Measurements from ENCODE around the gene TMEM236.
A peak's percentile ranks its signal among the peaks of the same experiment; 100 is the strongest.

TMEM236 gene

DNA sequence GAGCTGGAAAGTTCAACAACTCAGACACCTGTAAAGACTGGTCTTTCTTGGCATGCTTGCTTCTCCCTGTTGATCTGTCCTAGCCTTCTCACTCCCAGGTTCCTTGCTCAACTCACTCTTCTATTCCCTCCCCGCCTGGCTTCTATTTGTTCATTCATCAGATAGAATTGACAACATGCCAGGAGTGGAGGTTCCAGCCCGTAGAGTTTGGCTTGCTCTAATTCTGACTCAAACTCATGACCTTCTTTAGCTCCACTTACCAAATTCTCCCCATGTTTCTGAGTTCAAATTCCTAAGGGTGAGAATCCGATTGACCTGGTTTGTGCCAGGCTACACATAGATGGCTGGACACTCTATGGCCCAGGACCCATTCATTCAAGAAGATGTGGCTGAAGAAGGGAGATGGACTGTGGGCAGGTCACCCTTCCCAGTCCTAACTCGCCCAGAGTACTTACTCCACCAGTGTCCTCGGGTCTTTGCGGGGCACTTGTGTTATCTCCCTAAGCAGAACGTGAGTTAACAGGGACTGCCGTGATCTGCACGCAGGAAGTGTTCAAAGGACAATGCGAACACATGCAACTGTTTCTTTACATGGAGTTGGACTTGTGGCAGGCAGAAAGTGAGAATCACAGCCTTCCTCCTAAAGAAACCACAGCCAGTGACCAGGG is 4.0 kb upstream of the TMEM236 start:
- Mint-ChIP-seq H3K4me1 (no peaks in the 10 kb centered on the region), H3K27ac (ENCODE audit: low read depth) (no peak overlapping the region), H3K27me3 (no peaks in the 10 kb centered on the region), H3K36me3 (ENCODE audit: insufficient read depth) (peaks cover 5% of the 10 kb centered on the region), H3K9me3 (no peaks in the 10 kb centered on the region), H3K4me3 (no peak overlapping the region)
- DNase-seq (ENCODE audit: low spot score in 2 of 2), result no peak
- no peak for ATAC-seq (replicated peaks; ENCODE audit: extremely low read depth, poor library complexity, severe bottlenecking)

DNA sequence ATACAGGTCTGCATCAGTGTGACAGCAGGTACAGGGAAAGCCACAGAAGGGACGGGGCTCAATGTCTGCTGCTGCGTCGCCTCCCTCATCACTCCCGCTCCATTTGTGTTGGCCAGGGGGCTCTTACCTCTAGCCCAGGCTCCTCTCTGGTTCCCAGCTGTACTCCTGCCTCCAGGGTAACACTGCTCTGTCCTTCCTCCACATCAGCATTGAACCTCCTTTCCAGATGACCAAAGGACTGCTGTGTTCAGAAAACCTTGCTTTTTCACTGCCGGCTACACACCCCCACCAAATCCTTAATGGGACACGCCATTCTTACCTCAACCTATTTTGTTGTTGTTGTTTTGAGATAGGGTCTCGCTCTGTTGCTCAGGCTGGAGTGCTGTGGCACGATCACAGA is 2.1 kb upstream of the TMEM236 start:
- no peaks in the 10 kb centered on the region for H3K27me3 Mint-ChIP-seq
- H3K4me3 Mint-ChIP-seq, result no peak overlapping the region
- no peaks in the 10 kb centered on the region for H3K4me1 Mint-ChIP-seq
- ATAC-seq (replicated peaks; ENCODE audit: extremely low read depth, poor library complexity, severe bottlenecking) (no peak), DNase-seq (ENCODE audit: low spot score in 2 of 2) (no peak)
- H3K9me3 Mint-ChIP-seq, result no peaks in the 10 kb centered on the region
- no peak overlapping the region for H3K27ac Mint-ChIP-seq (ENCODE audit: low read depth)
- peaks cover 5% of the 10 kb centered on the region for H3K36me3 Mint-ChIP-seq (ENCODE audit: insufficient read depth)

DNA sequence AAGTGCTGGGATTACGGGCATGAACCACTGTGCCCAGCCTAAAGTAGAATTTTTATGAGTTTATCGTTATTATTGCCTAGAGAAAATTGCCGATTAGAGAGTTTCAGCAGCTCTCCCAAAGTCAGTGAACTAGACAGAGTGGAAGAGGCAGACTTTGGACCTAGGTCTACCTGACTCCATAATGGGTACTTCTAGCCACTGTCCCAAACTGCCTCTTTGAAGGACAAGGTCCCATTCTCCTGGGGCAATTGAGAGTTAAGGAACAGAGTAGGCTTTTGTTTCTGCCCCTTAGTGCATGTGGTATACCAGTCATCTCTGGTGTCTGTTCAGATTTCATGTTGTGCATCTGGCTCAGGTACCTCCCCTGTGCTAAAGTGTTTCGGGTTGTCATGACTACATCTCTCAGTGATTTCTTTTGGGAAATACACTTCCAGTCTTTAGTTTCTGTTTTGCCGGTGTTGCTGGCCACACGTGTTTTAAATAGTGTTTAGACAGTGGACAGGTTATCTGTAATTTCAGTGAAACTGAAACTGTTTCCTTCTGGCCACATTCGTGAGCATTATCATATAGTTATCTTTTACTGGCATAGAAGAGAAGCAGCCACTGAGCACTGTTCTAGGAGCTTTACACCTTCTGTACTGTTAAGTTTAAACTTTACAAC is 4.7 kb downstream of the TMEM236 start:
- Mint-ChIP-seq H3K27me3 (no peaks in the 10 kb centered on the region), H3K27ac (ENCODE audit: low read depth) (no peak overlapping the region), H3K36me3 (ENCODE audit: insufficient read depth) (no peaks in the 10 kb centered on the region), H3K9me3 (no peaks in the 10 kb centered on the region), H3K4me1 (no peaks in the 10 kb centered on the region), H3K4me3 (no peak overlapping the region)
- ATAC-seq (replicated peaks; ENCODE audit: extremely low read depth, poor library complexity, severe bottlenecking) (peak; percentile 28), DNase-seq (ENCODE audit: low spot score in 2 of 2) (no peak)

DNA sequence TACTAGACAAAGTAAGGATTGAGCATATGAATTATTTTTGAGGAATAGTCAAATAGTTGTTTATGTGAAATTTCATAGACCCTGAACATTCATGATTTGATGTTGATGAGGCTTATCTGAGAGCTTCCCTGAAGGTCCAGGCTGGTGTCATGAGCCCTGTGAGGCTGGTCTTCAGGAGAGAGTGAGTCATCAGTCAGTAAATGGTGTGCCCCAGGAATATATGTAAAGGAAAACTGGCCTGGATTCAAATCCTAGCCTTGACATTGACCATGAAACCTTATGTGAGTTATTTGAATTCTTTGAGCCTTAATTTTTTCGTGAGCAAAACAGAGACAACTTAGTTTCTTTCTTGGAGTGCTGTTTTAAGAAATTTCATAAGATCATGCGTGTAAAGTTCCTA is 6.2 kb downstream of the TMEM236 start:
- no peak overlapping the region for H3K27ac Mint-ChIP-seq (ENCODE audit: low read depth)
- no peaks in the 10 kb centered on the region for H3K4me1 Mint-ChIP-seq
- ATAC-seq (replicated peaks; ENCODE audit: extremely low read depth, poor library complexity, severe bottlenecking), result no peak
- no peaks in the 10 kb centered on the region for H3K27me3 Mint-ChIP-seq
- DNase-seq (ENCODE audit: low spot score in 2 of 2), result no peak
- no peak overlapping the region for H3K4me3 Mint-ChIP-seq
- no peaks in the 10 kb centered on the region for H3K36me3 Mint-ChIP-seq (ENCODE audit: insufficient read depth)
- H3K9me3 Mint-ChIP-seq, result no peaks in the 10 kb centered on the region

DNA sequence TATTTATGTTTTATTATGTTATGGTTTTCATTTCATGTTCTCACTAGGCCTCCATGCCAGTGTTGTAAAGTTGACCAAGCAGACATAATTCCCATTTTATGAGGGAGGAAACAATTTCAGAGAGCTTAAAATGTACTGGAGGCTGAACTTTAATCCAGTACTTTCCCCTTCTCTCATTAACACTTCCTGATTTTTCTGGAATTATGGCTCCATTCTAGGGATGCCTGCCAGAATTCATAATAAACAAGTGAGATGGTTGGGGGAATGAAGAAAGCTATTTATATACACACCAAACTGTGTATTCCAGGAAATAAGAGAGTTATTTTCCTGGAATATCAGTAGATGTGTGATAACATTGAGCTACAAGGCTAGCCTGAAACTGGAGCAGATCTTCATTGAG is 6.9 kb downstream of the TMEM236 start:
- no peak for ATAC-seq (replicated peaks; ENCODE audit: extremely low read depth, poor library complexity, severe bottlenecking)
- Mint-ChIP-seq H3K4me3 (no peak overlapping the region), H3K4me1 (no peaks in the 10 kb centered on the region), H3K27ac (ENCODE audit: low read depth) (no peak overlapping the region), H3K36me3 (ENCODE audit: insufficient read depth) (no peaks in the 10 kb centered on the region), H3K27me3 (no peaks in the 10 kb centered on the region), H3K9me3 (no peaks in the 10 kb centered on the region)
- no peak for DNase-seq (ENCODE audit: low spot score in 2 of 2)

DNA sequence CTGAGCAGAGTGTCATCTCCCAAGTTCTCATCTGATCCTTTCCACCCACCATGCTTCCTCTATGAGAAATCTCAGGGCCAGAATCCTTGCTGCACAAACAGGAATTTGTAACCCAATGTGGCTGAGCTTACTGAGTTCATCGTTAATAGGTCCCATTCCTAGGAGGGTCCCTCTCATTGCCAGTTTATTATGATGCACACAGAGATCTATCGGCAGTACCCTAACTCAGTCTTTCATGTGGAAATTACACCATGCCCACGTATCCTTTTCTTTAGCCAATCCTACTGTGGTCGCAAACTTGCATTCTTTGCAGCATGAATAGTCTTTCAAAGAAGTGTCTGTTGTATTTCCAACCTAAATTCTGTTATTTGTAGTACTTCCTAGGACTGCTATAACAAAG is 12.1 kb downstream of the TMEM236 start:
- H3K27ac Mint-ChIP-seq (ENCODE audit: low read depth), result no peak overlapping the region
- ATAC-seq (replicated peaks; ENCODE audit: extremely low read depth, poor library complexity, severe bottlenecking) (no peak), DNase-seq (ENCODE audit: low spot score in 2 of 2) (no peak)
- H3K4me3 Mint-ChIP-seq, result no peak overlapping the region
- H3K36me3 Mint-ChIP-seq (ENCODE audit: insufficient read depth), result no peaks in the 10 kb centered on the region
- peaks cover 28% of the 10 kb centered on the region for H3K27me3 Mint-ChIP-seq
- H3K9me3 Mint-ChIP-seq, result no peaks in the 10 kb centered on the region
- no peaks in the 10 kb centered on the region for H3K4me1 Mint-ChIP-seq

DNA sequence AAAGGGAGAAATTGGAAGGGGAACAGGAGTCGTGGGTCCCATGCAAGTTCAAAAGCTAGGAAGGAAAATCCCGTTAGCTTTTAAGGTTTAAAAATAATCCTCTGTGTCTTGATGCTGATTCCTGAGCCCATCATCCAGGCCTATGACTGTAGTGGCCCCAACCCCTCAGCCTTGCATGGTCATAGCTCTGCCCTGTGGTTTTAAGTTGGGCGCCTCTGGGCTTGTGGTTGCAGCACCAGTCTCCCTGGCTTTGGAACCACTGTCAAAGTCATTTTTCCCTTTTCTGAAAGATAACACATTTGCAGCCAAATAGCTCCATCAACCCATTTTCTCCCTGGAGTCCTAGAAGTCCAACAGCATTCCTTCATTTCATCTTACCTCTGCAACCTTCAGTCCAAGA is 13.6 kb downstream of the TMEM236 start:
- H3K4me3 Mint-ChIP-seq, result no peak overlapping the region

DNA sequence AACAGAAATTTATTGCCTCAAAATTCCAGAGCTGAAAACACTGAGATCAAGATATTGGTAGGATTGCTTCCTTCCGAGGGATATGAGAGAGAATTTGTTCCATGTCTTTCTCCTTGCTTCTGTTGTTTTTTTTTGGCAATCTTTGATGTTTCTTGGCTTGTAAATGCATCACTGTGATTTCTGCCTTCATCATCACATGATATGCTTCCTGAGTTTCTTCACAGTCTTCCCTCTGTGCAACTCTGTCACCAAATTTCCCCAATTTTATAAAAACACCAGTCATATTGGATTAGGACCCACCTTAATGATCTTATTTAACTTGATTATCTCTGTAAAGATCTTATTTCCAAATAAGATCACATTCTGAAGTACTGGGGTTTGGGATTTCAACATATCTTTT is 14.7 kb downstream of the TMEM236 start:
- no peak overlapping the region for H3K27ac Mint-ChIP-seq (ENCODE audit: low read depth)
- no peak for DNase-seq (ENCODE audit: low spot score in 2 of 2)

More for the DNA sequence above, 13.6 kb downstream of the TMEM236 start:
- Mint-ChIP-seq H3K27ac (ENCODE audit: low read depth) (no peak overlapping the region), H3K27me3 (peaks cover 35% of the 10 kb centered on the region), H3K4me1 (no peaks in the 10 kb centered on the region), H3K9me3 (no peaks in the 10 kb centered on the region), H3K36me3 (ENCODE audit: insufficient read depth) (no peaks in the 10 kb centered on the region)
- no peak for ATAC-seq (replicated peaks; ENCODE audit: extremely low read depth, poor library complexity, severe bottlenecking)
- no peak for DNase-seq (ENCODE audit: low spot score in 2 of 2)

DNA sequence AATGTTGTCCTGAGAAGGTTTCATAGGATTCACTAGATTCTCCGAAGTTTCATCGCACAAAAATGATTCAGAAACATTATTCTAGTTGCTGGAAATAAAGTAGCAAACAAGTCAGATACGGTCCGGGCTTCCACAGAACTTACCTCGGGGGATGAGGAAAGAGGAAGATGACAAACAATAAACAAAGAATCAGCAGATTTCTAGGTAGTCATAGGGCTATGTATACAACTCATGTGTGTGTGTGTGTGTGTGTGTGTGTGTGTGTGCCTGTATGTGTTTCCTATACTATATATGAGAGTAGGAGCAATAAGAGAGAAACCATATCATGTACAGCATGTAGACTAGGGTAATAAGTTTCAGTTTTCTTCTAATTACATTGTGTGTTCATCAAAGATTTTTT is 16.5 kb downstream of the TMEM236 start:
- no peaks in the 10 kb centered on the region for H3K9me3 Mint-ChIP-seq
- H3K27me3 Mint-ChIP-seq, result peaks cover 35% of the 10 kb centered on the region
- H3K4me3 Mint-ChIP-seq, result no peak overlapping the region
- H3K4me1 Mint-ChIP-seq, result no peaks in the 10 kb centered on the region
- ATAC-seq (replicated peaks; ENCODE audit: extremely low read depth, poor library complexity, severe bottlenecking) (no peak), DNase-seq (ENCODE audit: low spot score in 2 of 2) (no peak)
- no peak overlapping the region for H3K27ac Mint-ChIP-seq (ENCODE audit: low read depth)
- H3K36me3 Mint-ChIP-seq (ENCODE audit: insufficient read depth), result no peaks in the 10 kb centered on the region

More for the DNA sequence above, 14.7 kb downstream of the TMEM236 start:
- no peaks in the 10 kb centered on the region for H3K9me3 Mint-ChIP-seq
- H3K27me3 Mint-ChIP-seq, result peaks cover 35% of the 10 kb centered on the region
- H3K4me1 Mint-ChIP-seq, result no peaks in the 10 kb centered on the region
- ATAC-seq (replicated peaks; ENCODE audit: extremely low read depth, poor library complexity, severe bottlenecking), result no peak
- no peak overlapping the region for H3K4me3 Mint-ChIP-seq
- no peaks in the 10 kb centered on the region for H3K36me3 Mint-ChIP-seq (ENCODE audit: insufficient read depth)

DNA sequence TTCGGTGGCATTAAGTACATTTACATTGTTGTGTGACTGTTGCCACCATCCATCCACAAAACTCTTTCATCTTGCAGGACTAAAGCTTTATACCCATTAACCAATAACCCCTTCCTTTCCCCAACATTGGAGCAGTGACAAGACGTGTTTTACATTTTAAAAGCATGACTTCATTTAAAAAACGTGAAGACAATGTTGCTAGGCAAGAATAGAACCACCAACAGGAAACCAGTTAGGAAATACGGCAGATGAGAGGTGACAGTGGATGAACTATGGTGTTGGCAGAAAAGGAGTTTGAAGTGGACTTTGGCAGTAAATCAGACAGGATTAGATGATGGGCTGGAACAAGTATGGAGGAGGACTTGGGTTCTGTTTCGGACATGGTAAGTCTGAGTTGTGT is 17.0 kb downstream of the TMEM236 start:
- no peak for DNase-seq (ENCODE audit: low spot score in 2 of 2)

DNA sequence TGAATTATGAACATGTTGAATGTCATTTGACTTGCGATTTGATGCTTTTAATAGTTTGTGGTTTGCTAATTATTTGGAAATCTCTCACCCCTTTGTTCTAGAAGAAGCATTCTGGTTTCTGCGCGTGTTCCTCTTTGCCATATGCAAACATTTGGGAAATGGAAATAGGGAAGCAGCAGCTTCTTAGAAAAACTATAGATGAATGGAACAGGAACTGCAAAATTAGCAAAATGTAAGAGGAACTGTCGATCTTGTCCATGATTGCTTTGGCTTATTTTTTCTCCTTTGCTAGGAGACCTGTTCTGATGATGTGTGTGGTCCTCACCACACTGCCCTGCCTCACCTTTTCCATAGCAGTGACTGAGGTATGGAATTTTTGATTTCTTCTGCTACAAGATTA is 19.0 kb downstream of the TMEM236 start:
- Mint-ChIP-seq H3K9me3 (no peaks in the 10 kb centered on the region), H3K36me3 (ENCODE audit: insufficient read depth) (no peaks in the 10 kb centered on the region), H3K27ac (ENCODE audit: low read depth) (no peak overlapping the region), H3K4me3 (no peak overlapping the region), H3K27me3 (peaks cover 23% of the 10 kb centered on the region), H3K4me1 (no peaks in the 10 kb centered on the region)
- DNase-seq (ENCODE audit: low spot score in 2 of 2), result no peak
- no peak for ATAC-seq (replicated peaks; ENCODE audit: extremely low read depth, poor library complexity, severe bottlenecking)

More for the DNA sequence above, 17.0 kb downstream of the TMEM236 start:
- peaks cover 35% of the 10 kb centered on the region for H3K27me3 Mint-ChIP-seq
- H3K9me3 Mint-ChIP-seq, result no peaks in the 10 kb centered on the region
- H3K4me3 Mint-ChIP-seq, result no peak overlapping the region
- H3K4me1 Mint-ChIP-seq, result no peaks in the 10 kb centered on the region
- ATAC-seq (replicated peaks; ENCODE audit: extremely low read depth, poor library complexity, severe bottlenecking), result no peak
- no peaks in the 10 kb centered on the region for H3K36me3 Mint-ChIP-seq (ENCODE audit: insufficient read depth)
- no peak overlapping the region for H3K27ac Mint-ChIP-seq (ENCODE audit: low read depth)

DNA sequence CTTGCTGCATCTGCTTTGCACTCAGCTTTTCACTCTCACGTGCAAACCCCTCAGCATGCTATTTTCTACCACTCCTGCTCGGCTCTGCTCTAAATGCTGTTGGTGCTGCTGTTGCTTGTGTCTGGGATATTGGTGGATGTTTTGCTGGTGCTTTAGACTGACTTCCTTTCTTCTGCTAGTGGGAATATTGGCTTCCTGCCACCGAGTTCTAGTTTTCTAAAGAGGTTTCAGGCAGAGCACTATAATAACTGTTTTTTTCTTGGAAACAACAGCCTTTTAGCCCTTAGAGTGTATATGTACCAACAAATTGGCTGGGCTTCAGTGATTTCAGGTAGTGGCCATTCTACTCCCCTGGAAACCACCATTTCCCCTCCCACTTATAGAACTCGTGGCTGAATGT is 27.8 kb downstream of the TMEM236 start:
- Mint-ChIP-seq H3K4me1 (no peaks in the 10 kb centered on the region), H3K27me3 (peaks cover 17% of the 10 kb centered on the region), H3K27ac (ENCODE audit: low read depth) (no peak overlapping the region), H3K4me3 (no peak overlapping the region), H3K36me3 (ENCODE audit: insufficient read depth) (no peaks in the 10 kb centered on the region), H3K9me3 (no peaks in the 10 kb centered on the region)
- ATAC-seq (replicated peaks; ENCODE audit: extremely low read depth, poor library complexity, severe bottlenecking), result no peak
- DNase-seq (ENCODE audit: low spot score in 2 of 2), result no peak

DNA sequence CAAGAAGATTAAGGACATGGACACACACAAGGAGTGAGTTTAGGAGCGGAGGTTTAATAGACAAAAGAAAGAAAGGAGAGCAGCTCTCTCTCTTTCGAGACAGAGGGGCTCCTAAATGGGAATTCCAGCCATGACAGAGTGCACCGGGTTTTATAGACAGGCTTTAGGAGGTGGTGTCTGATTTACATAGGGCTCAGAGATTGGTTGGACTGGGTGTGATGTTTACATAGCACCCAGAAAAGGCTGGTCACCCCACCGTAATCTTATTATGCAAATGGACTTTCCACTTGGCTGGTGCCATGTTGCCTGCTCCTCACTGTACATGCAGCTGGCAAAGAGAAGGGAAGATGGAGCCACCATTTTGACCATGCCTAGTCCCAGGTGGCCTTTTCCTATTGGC is 28.7 kb downstream of the TMEM236 start:
- H3K27me3 Mint-ChIP-seq, result peaks cover 17% of the 10 kb centered on the region
- H3K4me3 Mint-ChIP-seq, result no peak overlapping the region
- DNase-seq (ENCODE audit: low spot score in 2 of 2) (no peak), ATAC-seq (replicated peaks; ENCODE audit: extremely low read depth, poor library complexity, severe bottlenecking) (no peak)
- H3K9me3 Mint-ChIP-seq, result no peaks in the 10 kb centered on the region
- no peaks in the 10 kb centered on the region for H3K36me3 Mint-ChIP-seq (ENCODE audit: insufficient read depth)
- no peaks in the 10 kb centered on the region for H3K4me1 Mint-ChIP-seq
- H3K27ac Mint-ChIP-seq (ENCODE audit: low read depth), result no peak overlapping the region

Measured in central memory CD8-positive, alpha-beta T cell (primary cell).